ENCODE measurements around the gene UPF3A.
"Not testable (repeated sequence)": the region's sequence is repeated elsewhere in the genome, so short reads cannot be mapped to it uniquely, and the experiment has no call there.

The UPF3A gene

DNA sequence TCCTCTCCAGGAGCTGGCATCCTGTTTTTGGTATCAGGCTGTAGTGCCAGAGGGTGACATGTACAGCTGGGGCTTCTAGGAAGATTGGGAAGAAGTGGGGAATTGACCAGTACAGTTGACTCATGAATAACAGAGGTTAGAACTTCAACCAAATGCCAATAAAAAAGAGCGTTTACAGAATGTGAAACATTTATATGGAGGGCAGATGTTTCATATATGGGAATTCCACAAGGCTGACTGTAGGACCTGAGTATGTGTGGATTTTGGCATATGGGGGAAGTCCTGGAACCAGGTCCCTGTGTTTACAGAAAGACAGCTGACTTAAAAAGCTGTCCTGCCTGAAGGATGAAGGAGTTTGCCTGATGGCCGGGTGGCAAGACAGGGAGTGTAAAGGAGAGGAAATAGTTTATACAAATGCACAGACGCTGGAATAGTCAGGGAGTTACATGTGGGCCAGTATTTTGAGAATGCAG, 38.1 kb downstream of the UPF3A start:
- Histone ChIP-seq H3K4me3 (ENCODE audit: low read depth, low read length) (no peak overlapping the region), H3K36me3 (ENCODE audit: control insufficient read depth, insufficient read depth, low read length) (peaks cover 46% of the 10 kb centered on the region), H3K9me3 (ENCODE audit: control insufficient read depth, insufficient read depth, low read length) (no peaks in the 10 kb centered on the region), H3K9ac (ENCODE audit: low read depth, low read length) (no peak overlapping the region), H3K4me1 (ENCODE audit: control insufficient read depth, insufficient read depth, low read length) (peaks cover 5% of the 10 kb centered on the region), H3K27me3 (ENCODE audit: control insufficient read depth, insufficient read depth, low read length) (no peaks in the 10 kb centered on the region), H3K27ac (ENCODE audit: low read depth, low read length) (no peak overlapping the region)

DNA sequence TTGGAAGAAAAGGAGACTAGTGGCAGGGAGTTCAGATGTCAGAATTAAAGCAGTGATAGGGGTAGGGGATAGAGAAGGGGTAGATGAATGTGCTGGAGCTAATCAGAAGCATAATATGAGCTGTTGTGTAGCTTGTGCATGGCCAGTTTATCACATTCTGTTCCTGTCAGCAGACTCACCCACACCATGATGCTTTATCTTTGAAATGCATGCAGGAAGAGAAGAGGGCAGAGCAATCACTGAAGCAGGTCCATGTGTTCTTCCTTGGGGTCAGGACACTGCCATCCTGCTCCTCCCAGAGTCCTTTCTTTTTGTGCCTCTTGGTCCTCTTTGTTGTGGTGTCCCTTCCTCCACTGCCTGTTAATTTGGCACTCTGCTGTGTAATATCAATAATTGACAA, 38.7 kb downstream of the UPF3A start:
- peaks cover 4% of the 10 kb centered on the region for H3K4me1 ChIP-seq (ENCODE audit: control insufficient read depth, insufficient read depth, low read length)
- H3K27ac ChIP-seq (ENCODE audit: low read depth, low read length), result no peak overlapping the region
- H3K27me3 ChIP-seq (ENCODE audit: control insufficient read depth, insufficient read depth, low read length), result no peaks in the 10 kb centered on the region
- H3K36me3 ChIP-seq (ENCODE audit: control insufficient read depth, insufficient read depth, low read length), result peaks cover 52% of the 10 kb centered on the region
- H3K4me3 ChIP-seq (ENCODE audit: low read depth, low read length), result no peak overlapping the region
- H3K9ac ChIP-seq (ENCODE audit: low read depth, low read length), result no peak overlapping the region
- H3K9me3 ChIP-seq (ENCODE audit: control insufficient read depth, insufficient read depth, low read length), result no peaks in the 10 kb centered on the region

DNA sequence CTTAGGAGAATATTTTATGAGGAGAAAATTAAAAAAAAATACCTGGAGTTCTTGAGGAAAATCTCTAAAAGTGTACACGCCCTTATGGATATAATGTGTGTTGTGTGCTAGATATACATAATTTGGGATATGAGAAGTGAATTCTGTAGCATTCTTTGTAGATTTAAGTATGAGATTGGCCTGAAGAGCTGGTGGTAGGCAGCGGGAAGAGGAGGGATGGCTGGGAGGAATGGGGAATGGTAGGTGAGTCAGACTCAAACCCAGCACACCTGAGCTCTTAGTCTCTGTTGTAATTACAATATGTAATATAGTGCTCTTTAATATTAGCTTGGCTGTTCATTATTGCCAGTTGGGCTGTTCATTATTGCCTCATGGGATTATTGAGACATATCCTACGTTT, 39.9 kb downstream of the UPF3A start:
- Histone ChIP-seq H3K36me3 (ENCODE audit: control insufficient read depth, insufficient read depth, low read length) (peaks cover 64% of the 10 kb centered on the region), H3K4me3 (ENCODE audit: low read depth, low read length) (no peak overlapping the region), H3K27ac (ENCODE audit: low read depth, low read length) (no peak overlapping the region), H3K4me1 (ENCODE audit: control insufficient read depth, insufficient read depth, low read length) (no peaks in the 10 kb centered on the region), H3K27me3 (ENCODE audit: control insufficient read depth, insufficient read depth, low read length) (no peaks in the 10 kb centered on the region), H3K9me3 (ENCODE audit: control insufficient read depth, insufficient read depth, low read length) (no peaks in the 10 kb centered on the region), H3K9ac (ENCODE audit: low read depth, low read length) (no peak overlapping the region)

GRCh38 chr13:114323349-114323748, 41.9 kb downstream of the UPF3A start:
- peaks cover 71% of the 10 kb centered on the region for H3K36me3 ChIP-seq (ENCODE audit: control insufficient read depth, insufficient read depth, low read length)
- H3K4me1 ChIP-seq (ENCODE audit: control insufficient read depth, insufficient read depth, low read length), result no peaks in the 10 kb centered on the region; the same call in 1 of the 2 replicates
- no peak overlapping the region for H3K4me3 ChIP-seq (ENCODE audit: low read depth, low read length)
- H3K27ac ChIP-seq (ENCODE audit: low read depth, low read length), result no peak overlapping the region
- no peaks in the 10 kb centered on the region for H3K9me3 ChIP-seq (ENCODE audit: control insufficient read depth, insufficient read depth, low read length)
- H3K9ac ChIP-seq (ENCODE audit: low read depth, low read length), result no peak overlapping the region
- no peaks in the 10 kb centered on the region for H3K27me3 ChIP-seq (ENCODE audit: control insufficient read depth, insufficient read depth, low read length)

DNA sequence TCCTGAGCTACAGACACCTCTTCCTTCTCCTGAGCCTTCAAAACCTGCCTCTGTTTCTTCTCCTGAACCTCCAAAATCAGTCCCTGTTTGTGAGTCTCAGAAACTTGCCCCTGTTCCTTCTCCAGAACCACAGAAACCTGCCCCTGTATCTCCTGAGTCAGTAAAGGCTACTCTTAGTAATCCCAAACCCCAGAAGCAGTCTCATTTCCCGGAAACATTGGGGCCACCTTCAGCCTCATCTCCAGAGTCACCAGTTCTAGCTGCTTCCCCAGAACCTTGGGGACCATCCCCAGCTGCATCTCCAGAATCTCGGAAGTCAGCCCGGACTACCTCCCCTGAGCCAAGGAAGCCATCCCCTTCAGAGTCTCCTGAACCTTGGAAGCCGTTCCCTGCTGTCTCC, 42.9 kb downstream of the UPF3A start:
- no peaks in the 10 kb centered on the region; the same call in 1 of the 2 replicates for H3K4me1 ChIP-seq (ENCODE audit: control insufficient read depth, insufficient read depth, low read length)
- H3K36me3 ChIP-seq (ENCODE audit: control insufficient read depth, insufficient read depth, low read length), result peaks cover 71% of the 10 kb centered on the region
- H3K9me3 ChIP-seq (ENCODE audit: control insufficient read depth, insufficient read depth, low read length), result no peaks in the 10 kb centered on the region
- H3K27me3 ChIP-seq (ENCODE audit: control insufficient read depth, insufficient read depth, low read length), result no peaks in the 10 kb centered on the region
- H3K9ac ChIP-seq (ENCODE audit: low read depth, low read length), result no peak overlapping the region
- H3K27ac ChIP-seq (ENCODE audit: low read depth, low read length), result no peak overlapping the region
- no peak overlapping the region for H3K4me3 ChIP-seq (ENCODE audit: low read depth, low read length)

DNA sequence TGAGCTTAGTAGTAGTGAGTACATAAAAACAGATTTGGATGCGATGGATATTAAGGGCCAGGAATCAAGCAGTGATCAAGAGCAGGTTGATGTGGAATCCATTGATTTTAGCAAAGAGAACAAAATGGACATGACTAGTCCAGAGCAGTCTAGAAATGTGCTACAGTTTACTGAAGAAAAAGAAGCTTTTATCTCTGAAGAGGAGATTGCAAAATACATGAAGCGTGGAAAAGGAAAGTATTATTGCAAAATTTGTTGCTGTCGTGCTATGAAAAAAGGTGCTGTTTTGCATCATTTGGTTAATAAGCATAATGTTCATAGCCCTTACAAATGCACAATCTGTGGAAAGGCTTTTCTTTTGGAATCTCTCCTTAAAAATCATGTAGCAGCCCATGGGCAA, 44.3 kb downstream of the UPF3A start:
- no peaks in the 10 kb centered on the region for H3K9me3 ChIP-seq (ENCODE audit: control insufficient read depth, insufficient read depth, low read length)
- H3K9ac ChIP-seq (ENCODE audit: low read depth, low read length), result no peak overlapping the region
- peaks cover 65% of the 10 kb centered on the region for H3K36me3 ChIP-seq (ENCODE audit: control insufficient read depth, insufficient read depth, low read length)
- H3K27me3 ChIP-seq (ENCODE audit: control insufficient read depth, insufficient read depth, low read length), result no peaks in the 10 kb centered on the region
- H3K4me1 ChIP-seq (ENCODE audit: control insufficient read depth, insufficient read depth, low read length), result no peaks in the 10 kb centered on the region; the same call in 1 of the 2 replicates
- no peak overlapping the region for H3K4me3 ChIP-seq (ENCODE audit: low read depth, low read length)
- H3K27ac ChIP-seq (ENCODE audit: low read depth, low read length), result no peak overlapping the region

DNA sequence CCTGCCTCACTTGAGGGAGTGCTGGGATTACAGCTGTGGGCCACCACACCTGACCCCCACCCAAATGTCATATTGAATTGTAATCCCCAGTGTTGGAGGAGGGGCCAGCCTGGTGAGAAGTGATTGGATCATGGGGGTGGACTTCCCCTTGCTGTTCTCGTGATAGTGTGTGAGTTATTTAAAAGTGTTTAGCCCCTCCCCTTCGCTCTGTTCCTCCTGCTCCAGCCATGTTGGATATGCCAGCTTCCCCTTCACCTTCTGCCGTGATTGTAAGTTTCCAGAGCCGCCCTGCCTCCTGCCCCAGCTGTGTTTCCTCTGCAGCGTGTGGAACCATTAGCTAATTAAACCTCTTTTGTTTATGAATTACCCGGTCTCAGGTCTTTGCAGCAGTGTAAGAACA, 46.6 kb downstream of the UPF3A start:
- H3K4me3 ChIP-seq (ENCODE audit: low read depth, low read length), result no peak overlapping the region
- no peaks in the 10 kb centered on the region for H3K27me3 ChIP-seq (ENCODE audit: control insufficient read depth, insufficient read depth, low read length)
- no peaks in the 10 kb centered on the region; the same call in 1 of the 2 replicates for H3K4me1 ChIP-seq (ENCODE audit: control insufficient read depth, insufficient read depth, low read length)
- H3K9ac ChIP-seq (ENCODE audit: low read depth, low read length), result no peak overlapping the region
- H3K9me3 ChIP-seq (ENCODE audit: control insufficient read depth, insufficient read depth, low read length), result no peaks in the 10 kb centered on the region
- H3K36me3 ChIP-seq (ENCODE audit: control insufficient read depth, insufficient read depth, low read length), result peaks cover 43% of the 10 kb centered on the region
- H3K27ac ChIP-seq (ENCODE audit: low read depth, low read length), result no peak overlapping the region

- Histone ChIP-seq H3K4me1 (ENCODE audit: control insufficient read depth, insufficient read depth, low read length) (peaks cover 3% of the 10 kb centered on the region; the same call in 1 of the 2 replicates), H3K27me3 (ENCODE audit: control insufficient read depth, insufficient read depth, low read length) (no peaks in the 10 kb centered on the region), H3K4me3 (ENCODE audit: low read depth, low read length) (no peak overlapping the region), H3K36me3 (ENCODE audit: control insufficient read depth, insufficient read depth, low read length) (peaks cover 37% of the 10 kb centered on the region), H3K9me3 (ENCODE audit: control insufficient read depth, insufficient read depth, low read length) (no peaks in the 10 kb centered on the region), H3K27ac (ENCODE audit: low read depth, low read length) (no peak overlapping the region), H3K9ac (ENCODE audit: low read depth, low read length) (no peak overlapping the region)
Observed at GRCh38 chr13:114328595-114328994, 47.2 kb downstream of the UPF3A start.

DNA sequence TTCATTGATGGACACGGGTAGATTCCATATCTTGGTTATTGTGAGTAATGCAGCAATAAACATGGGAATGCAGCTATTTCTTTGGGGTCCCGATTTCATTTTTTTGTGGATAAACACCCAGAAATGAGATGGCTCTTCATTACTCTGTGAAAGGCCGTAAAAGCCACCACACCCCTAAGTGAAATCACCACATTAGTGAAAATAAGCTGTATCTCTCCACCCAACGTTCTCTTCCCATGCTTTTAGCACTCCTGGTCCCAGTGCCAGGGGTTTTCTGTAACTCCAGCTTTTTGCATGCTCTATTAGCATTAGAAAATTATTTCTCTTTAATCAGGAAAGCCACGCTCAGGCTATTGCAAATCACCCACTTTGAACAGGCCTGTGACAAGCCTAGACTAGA, 48.7 kb downstream of the UPF3A start:
- Histone ChIP-seq H3K27ac (ENCODE audit: low read depth, low read length) (no peak overlapping the region), H3K9me3 (ENCODE audit: control insufficient read depth, insufficient read depth, low read length) (no peaks in the 10 kb centered on the region), H3K27me3 (ENCODE audit: control insufficient read depth, insufficient read depth, low read length) (no peaks in the 10 kb centered on the region), H3K36me3 (ENCODE audit: control insufficient read depth, insufficient read depth, low read length) (peaks cover 22% of the 10 kb centered on the region), H3K9ac (ENCODE audit: low read depth, low read length) (no peak overlapping the region), H3K4me1 (ENCODE audit: control insufficient read depth, insufficient read depth, low read length) (peaks cover 7% of the 10 kb centered on the region; the same call in 1 of the 2 replicates), H3K4me3 (ENCODE audit: low read depth, low read length) (no peak overlapping the region)

DNA sequence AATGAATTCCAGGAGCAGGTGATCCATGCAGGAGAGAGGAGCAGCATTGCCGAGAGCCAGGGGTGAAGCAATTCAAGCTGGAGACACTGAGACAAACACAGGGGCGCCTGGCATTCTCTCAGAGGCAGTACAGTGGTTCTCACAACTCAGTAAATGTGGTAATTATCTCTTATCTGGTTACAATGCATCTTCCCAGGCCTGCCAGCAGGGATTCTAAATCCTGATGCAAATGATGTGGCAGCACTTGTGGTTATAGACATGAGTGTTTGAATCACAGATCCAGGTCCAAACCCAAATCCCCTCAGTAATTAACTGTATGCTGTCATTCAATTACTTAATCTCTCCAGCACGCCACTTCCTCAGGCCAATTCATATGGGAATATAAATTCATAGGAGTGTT, 52.5 kb downstream of the UPF3A start:
- not testable (repeated sequence) for H3K27ac ChIP-seq (ENCODE audit: low read depth, low read length); H3K4me3 ChIP-seq (ENCODE audit: low read depth, low read length); H3K4me1 ChIP-seq (ENCODE audit: control insufficient read depth, insufficient read depth, low read length); H3K27me3 ChIP-seq (ENCODE audit: control insufficient read depth, insufficient read depth, low read length); H3K9ac ChIP-seq (ENCODE audit: low read depth, low read length); H3K36me3 ChIP-seq (ENCODE audit: control insufficient read depth, insufficient read depth, low read length); H3K9me3 ChIP-seq (ENCODE audit: control insufficient read depth, insufficient read depth, low read length)

- H3K27ac ChIP-seq (ENCODE audit: low read depth, low read length), result no peak overlapping the region
- H3K36me3 ChIP-seq (ENCODE audit: control insufficient read depth, insufficient read depth, low read length), result no peaks in the 10 kb centered on the region
- H3K9me3 ChIP-seq (ENCODE audit: control insufficient read depth, insufficient read depth, low read length), result no peaks in the 10 kb centered on the region
- H3K9ac ChIP-seq (ENCODE audit: low read depth, low read length), result no peak overlapping the region
- peaks cover 7% of the 10 kb centered on the region; the same call in 1 of the 2 replicates for H3K4me1 ChIP-seq (ENCODE audit: control insufficient read depth, insufficient read depth, low read length)
- H3K27me3 ChIP-seq (ENCODE audit: control insufficient read depth, insufficient read depth, low read length), result no peaks in the 10 kb centered on the region
- no peak overlapping the region for H3K4me3 ChIP-seq (ENCODE audit: low read depth, low read length)
Observed at GRCh38 chr13:114334305-114335053, 53.1 kb downstream of the UPF3A start.

All from HUES48 (cell line).